Choroid plexus epithelial cell (primary cell): ENCODE measurements around the gene BBIP1.
A peak's percentile ranks its signal among the peaks of the same experiment; 100 is the strongest.

Experiments used
- DNase-seq: peaks from one replicate; pipeline ENCODE4 v3.0.0-alpha.2; 2010; ENCODE audit warnings: low read depth
- H3K4me3 ChIP-seq: 2 replicates; pipeline ENCODE4 v1.5.1; 2011; ENCODE audit warnings: low read depth, mild to moderate bottlenecking, control low read depth, low read length, moderate library complexity
- TF ChIP-seq, protein P1 (sequence below): conservative IDR thresholded peaks from 2 replicates; pipeline ENCODE4 v1.5.1; 2011; ENCODE audit warnings: low read depth, mild to moderate bottlenecking, control low read depth, inconsistent platforms, low read length, moderate library complexity

BBIP1 gene

DNA sequence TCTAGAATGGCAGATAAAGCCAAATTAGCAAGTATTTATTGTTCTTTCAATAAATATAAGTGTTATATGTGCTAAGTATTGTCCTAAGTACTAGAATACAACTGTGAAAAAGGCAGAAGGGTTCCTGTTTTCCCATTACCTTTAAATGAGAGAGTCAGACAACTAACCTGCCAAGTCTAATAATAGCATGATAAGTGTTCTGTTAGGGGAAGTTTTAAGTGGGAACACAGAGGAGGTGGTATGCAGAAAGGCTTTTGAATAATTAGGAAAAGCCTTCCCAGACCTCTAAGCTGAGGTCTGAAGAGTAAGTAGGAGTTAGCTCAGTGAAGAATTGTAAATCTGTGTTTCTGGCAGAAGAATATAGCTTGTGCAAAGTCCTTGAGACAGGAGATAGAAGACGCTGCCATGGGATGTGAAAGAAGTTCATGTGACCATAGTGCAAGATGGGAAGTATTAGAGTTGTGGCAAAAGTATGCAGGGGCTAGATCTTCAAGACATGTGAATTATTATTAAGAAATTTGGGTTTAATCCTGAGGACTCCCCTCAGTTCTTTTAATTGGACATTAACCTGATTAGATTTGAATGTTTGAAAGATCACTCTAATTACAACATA lies 12.9 kb upstream of the BBIP1 start:
- no peak for DNase-seq
- no peak overlapping the region for H3K4me3 ChIP-seq
- TF ChIP-seq, protein P1, sequence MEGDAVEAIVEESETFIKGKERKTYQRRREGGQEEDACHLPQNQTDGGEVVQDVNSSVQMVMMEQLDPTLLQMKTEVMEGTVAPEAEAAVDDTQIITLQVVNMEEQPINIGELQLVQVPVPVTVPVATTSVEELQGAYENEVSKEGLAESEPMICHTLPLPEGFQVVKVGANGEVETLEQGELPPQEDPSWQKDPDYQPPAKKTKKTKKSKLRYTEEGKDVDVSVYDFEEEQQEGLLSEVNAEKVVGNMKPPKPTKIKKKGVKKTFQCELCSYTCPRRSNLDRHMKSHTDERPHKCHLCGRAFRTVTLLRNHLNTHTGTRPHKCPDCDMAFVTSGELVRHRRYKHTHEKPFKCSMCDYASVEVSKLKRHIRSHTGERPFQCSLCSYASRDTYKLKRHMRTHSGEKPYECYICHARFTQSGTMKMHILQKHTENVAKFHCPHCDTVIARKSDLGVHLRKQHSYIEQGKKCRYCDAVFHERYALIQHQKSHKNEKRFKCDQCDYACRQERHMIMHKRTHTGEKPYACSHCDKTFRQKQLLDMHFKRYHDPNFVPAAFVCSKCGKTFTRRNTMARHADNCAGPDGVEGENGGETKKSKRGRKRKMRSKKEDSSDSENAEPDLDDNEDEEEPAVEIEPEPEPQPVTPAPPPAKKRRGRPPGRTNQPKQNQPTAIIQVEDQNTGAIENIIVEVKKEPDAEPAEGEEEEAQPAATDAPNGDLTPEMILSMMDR, result no peak

- TF ChIP-seq, protein P1, result no peak
Measured at GRCh38 chr10:110927461-110927860, 8.5 kb upstream of the BBIP1 start.

GRCh38 chr10:110923856-110924493 lies 5.0 kb upstream of the BBIP1 start:
- no peak overlapping the region for H3K4me3 ChIP-seq
- TF ChIP-seq, protein P1, result no peak
- no peak for DNase-seq

More at GRCh38 chr10:110927461-110927860, 8.5 kb upstream of the BBIP1 start:
- no peak for DNase-seq
- H3K4me3 ChIP-seq, result no peak overlapping the region

DNA sequence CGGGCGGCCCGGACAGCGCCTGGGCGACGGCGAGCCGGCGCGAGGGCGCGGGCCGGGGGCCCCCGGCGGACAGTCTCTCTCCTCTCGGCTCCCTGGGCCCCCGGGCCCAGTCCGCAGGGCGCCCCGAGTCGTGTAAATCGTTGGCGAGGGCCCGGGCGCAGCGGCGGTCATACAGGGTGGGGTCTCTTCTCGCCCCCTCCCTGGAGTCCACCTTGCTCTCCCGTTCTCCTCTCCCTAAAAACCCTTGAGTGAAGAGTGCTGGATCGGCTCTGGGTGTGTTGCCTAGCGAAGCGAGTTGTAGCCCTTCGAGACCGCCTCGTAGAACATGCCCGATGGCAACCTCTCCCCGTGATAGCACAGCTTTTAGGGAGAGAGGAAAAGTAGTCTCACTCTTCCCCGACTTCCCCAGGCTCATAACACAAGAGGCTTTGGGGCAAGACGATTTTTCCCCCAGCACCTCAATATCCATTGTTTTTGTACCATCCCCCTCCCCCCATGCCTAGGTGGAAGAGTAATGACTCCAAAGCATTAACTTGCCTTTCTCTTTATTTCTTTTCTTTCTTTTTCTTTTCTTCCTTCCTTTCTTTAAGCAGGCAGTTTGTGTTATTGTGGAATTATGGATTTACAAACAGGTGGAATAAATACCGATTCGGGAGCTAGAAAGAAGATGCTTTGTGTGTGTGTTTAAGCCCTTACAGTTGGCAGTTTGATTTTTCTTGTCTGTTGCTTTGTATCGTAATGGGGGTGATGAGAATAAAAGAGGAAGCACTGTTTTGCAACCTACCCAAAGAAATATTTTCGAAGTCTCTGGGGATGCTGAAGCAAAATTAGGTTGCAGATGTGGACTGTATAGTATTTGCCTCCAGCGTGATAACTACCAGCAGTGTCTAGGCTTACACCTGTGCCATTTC lies 1.2 kb upstream of the BBIP1 start:
- peak; percentile 60 for DNase-seq
- TF ChIP-seq, protein P1, result no peak
- peak overlapping the region; percentile 84 for H3K4me3 ChIP-seq

DNA sequence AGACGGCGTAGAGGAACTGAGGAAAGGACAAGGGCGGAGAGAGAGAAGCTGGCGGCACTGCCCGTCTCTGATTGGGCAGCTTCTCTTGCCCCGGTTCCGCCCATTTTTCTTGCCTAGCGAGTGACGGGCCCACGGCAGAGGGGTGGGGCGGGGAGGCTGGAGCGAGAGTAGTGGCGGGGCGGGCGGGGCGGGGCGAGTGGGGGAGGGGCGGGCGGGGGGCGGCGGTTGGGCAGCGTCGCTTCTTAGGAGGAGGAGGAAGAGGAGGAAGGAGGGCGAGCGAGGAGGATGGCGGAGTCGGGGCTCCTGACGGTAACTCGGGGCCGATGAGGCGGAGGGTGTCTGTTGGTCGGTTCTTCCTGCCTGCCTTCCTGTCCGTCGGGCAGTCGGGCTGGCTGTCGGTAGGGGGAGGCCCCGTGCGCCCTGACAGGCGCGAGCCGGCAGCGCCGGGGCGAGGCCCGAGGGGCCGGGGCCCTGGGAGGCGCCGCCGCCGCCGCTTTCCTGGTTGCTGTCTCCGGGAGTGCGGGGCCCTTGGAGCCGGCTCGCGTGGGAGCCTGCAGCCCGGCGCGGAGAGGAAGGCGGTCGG lies 460 bp upstream of the BBIP1 start, which contains the start of gene SHOC2:
Gene SHOC2, plus strand, starts transcription at position 256 of the 583 bp plus-strand sequence. CDS start 44,755 bp downstream, outside the sequence.
- DNase-seq, result no peak
- TF ChIP-seq, protein P1, result peak; percentile 36

GRCh38 chr10:110918269-110918642 lies 724 bp downstream of the BBIP1 start:
- peak overlapping the region; percentile 83 for H3K4me3 ChIP-seq
- TF ChIP-seq, protein P1, result peak; percentile 10
- peak; percentile 98 for DNase-seq

More for the DNA sequence above, 460 bp upstream of the BBIP1 start, which contains the start of gene SHOC2:
- peak within 1 kb of the TSS; percentile 84 for H3K4me3 ChIP-seq
